Activated naive CD8-positive, alpha-beta T cell treated with anti-CD3 and anti-CD28 coated beads, Interleukin-2, amount 50 U/mL, for 24 hours (primary cell): ENCODE data around the gene ZNF385A.

Experiments
- ATAC-seq: fragments of 150-1000 bp; cut with Tn5 transposase; one replicate; pipeline ENCODE4 v1.10.0; 2021
- DNase-seq: peaks from one replicate; pipeline ENCODE4 v3.0.0; 2021
- H3K27ac Mint-ChIP-seq: one replicate; pipeline ENCODE4 v1.8.0; 2021; ENCODE audit warnings: mild to moderate bottlenecking, mixed read lengths
- H3K27me3 Mint-ChIP-seq: one replicate; pipeline ENCODE4 v1.8.0; 2021; ENCODE audit warnings: mixed read lengths
- H3K36me3 Mint-ChIP-seq: one replicate; pipeline ENCODE4 v1.8.0; 2021; ENCODE audit warnings: low read depth, mixed read lengths
- H3K4me1 Mint-ChIP-seq: one replicate; pipeline ENCODE4 v1.8.0; 2021; ENCODE audit warnings: mixed read lengths
- H3K4me3 Mint-ChIP-seq: one replicate; pipeline ENCODE4 v1.8.0; 2021; ENCODE audit warnings: mild to moderate bottlenecking, moderate library complexity, mixed read lengths
- H3K9me3 Mint-ChIP-seq: one replicate; pipeline ENCODE4 v1.8.0; 2021; ENCODE audit warnings: mixed read lengths

ZNF385A gene

GRCh38 chr12:54384591-54385041 lies at the start of gene ZNF385A:
ZNF385A (minus strand) TSS chr12:54384733; CDS start chr12:54384514, 219 bp downstream.
- H3K36me3 Mint-ChIP-seq = no peaks in the 10 kb centered on the region
- H3K27ac Mint-ChIP-seq = peak within 1 kb of the TSS; percentile 20
- H3K4me3 Mint-ChIP-seq = no peak within 1 kb of the TSS
- peaks cover 32% of the 10 kb centered on the region for H3K4me1 Mint-ChIP-seq
- no peaks in the 10 kb centered on the region for H3K27me3 Mint-ChIP-seq
- H3K9me3 Mint-ChIP-seq = no peaks in the 10 kb centered on the region
- no peak for ATAC-seq
- no peak for DNase-seq

DNA sequence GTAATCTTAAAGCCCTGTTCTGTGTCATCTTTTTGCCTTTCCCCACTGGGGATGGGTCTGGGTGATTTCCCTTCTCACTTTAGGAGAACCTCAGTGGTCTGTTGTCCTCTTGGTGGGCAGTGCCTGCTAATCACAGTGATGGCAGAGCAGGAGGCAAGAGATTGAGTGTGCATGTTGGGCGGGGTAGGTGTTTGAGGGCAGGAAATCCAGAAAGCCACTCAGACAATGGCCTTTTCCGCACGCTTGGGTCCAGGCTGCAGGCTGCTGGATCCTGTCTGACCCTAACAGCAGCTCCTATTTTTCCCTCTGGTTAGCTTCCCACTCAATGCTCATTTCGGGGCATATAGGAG lies 48.3 kb upstream of the ZNF385A start:
- H3K4me1 Mint-ChIP-seq = peaks cover 31% of the 10 kb centered on the region
- H3K4me3 Mint-ChIP-seq = no peak overlapping the region
- DNase-seq = no peak
- H3K27ac Mint-ChIP-seq = peak overlapping the region; percentile 27
- peak; percentile 29 for ATAC-seq
- H3K36me3 Mint-ChIP-seq = no peaks in the 10 kb centered on the region
- no peaks in the 10 kb centered on the region for H3K27me3 Mint-ChIP-seq
- no peaks in the 10 kb centered on the region for H3K9me3 Mint-ChIP-seq

DNA sequence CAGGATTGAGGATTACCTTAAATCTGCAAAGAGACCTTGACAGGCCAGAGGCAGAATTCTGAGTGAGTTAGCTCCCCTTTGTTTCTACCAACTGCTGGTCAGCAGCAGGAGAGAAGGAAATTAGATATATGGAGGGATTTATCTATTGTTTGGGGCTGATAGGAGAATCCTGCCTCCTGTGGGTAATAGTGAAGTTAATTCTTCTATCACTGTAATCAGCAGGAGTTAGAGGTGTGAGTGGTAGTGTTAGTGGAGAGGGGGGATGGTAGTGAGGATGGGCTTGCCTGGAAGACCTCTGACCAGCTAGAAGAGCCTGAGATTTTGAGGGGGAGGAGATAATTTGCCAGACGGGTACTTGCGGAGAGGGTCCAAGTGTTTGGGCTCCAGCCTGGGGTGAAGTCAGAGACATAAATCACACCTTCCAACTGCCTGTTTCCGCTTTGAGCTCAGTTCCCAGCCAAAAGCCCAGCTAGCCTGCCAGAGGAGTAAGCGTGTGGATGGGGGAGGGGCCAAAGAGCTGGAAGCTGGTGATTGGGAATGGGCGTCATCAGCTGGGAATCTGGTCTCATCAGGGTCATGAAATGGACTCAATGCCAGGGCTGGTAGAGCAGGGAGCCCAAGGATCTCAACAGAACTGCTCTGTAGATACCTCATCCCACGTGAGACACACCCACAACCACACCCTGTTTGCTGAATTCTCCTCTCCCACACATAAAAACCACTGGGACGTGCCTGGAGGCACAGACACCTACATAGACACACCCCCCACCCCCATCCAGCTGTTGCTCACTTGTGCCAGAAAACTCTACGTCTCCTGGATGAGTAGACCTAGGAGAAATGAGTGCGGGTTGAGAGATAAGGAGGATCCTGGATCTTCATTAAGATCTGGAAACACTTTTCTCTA lies 47.6 kb upstream of the ZNF385A start:
- H3K4me3 Mint-ChIP-seq = peak overlapping the region; percentile 21
- H3K27ac Mint-ChIP-seq = peak overlapping the region; percentile 27
- DNase-seq = peak; percentile 53
- peaks cover 27% of the 10 kb centered on the region for H3K4me1 Mint-ChIP-seq
- no peaks in the 10 kb centered on the region for H3K27me3 Mint-ChIP-seq
- no peaks in the 10 kb centered on the region for H3K9me3 Mint-ChIP-seq
- peak; percentile 48 for ATAC-seq
- H3K36me3 Mint-ChIP-seq = no peaks in the 10 kb centered on the region

DNA sequence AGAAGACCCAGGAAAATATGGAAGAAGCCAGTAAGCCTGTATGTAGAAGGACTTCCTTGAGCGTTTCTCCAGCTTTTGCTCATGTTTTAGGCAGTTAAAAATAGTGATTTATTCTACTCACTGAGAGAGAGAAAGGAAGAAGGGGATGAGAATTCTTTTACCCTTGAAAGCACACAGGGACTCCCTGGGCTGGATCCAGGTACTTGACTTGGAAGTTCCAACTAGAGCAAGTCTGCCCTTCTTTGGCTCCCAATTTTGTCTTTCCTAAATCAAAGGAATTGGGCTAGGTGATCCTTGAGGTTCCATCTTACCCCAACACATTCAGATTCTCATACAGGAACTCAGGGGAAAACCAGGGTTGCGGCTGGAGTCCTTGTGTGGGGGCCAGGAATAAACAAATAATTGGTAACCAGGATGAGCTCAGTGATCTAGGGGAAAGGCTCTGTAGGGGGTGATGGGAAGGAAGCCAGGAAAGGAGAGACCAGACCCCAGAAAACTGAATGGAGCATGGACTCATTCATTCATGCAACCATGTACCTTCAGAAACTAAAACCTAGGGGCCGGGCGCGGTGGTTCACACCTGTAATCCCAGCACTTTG lies 46.0 kb upstream of the ZNF385A start:
- ATAC-seq (no peak), DNase-seq (no peak)
- no peaks in the 10 kb centered on the region for H3K9me3 Mint-ChIP-seq
- peaks cover 27% of the 10 kb centered on the region for H3K4me1 Mint-ChIP-seq
- H3K4me3 Mint-ChIP-seq = no peak overlapping the region
- H3K27me3 Mint-ChIP-seq = no peaks in the 10 kb centered on the region
- H3K36me3 Mint-ChIP-seq = no peaks in the 10 kb centered on the region
- H3K27ac Mint-ChIP-seq = no peak overlapping the region

DNA sequence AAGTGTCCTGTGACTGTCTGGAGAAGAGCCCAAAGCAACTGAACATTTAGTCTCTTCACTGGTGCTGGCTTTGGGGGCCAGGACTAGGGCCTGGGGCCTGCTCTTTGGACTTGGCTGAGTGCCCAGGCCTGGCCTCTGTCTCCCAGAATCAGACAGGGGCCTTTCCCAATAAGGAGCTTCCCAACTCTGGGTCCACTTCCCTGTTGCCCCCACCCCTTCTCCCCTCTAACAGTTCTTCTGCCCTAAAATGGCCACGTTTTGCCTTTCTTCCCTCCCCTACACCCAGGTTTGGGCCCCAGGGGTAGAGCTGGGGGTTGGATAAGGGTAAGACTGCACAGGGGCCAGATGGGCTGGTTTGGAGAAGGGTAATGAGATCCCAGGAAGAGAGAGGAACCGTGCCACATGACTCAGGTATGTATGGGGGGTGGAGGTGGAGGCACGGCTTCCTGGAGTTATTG lies 44.5 kb upstream of the ZNF385A start:
- no peak overlapping the region for H3K27ac Mint-ChIP-seq
- peaks cover 30% of the 10 kb centered on the region for H3K4me1 Mint-ChIP-seq
- H3K9me3 Mint-ChIP-seq = no peaks in the 10 kb centered on the region
- H3K36me3 Mint-ChIP-seq = no peaks in the 10 kb centered on the region
- DNase-seq = no peak
- ATAC-seq = no peak
- H3K4me3 Mint-ChIP-seq = no peak overlapping the region
- no peaks in the 10 kb centered on the region for H3K27me3 Mint-ChIP-seq

GRCh38 chr12:54428050-54429013 lies 43.8 kb upstream of the ZNF385A start:
- Mint-ChIP-seq H3K27ac (no peak overlapping the region), H3K9me3 (no peaks in the 10 kb centered on the region), H3K36me3 (no peaks in the 10 kb centered on the region), H3K4me1 (peaks cover 30% of the 10 kb centered on the region), H3K4me3 (no peak overlapping the region), H3K27me3 (no peaks in the 10 kb centered on the region)
- ATAC-seq (peak; percentile 45), DNase-seq (no peak)

GRCh38 chr12:54427106-54427505 lies 42.6 kb upstream of the ZNF385A start:
- no peak for ATAC-seq
- H3K27ac Mint-ChIP-seq = no peak overlapping the region
- no peaks in the 10 kb centered on the region for H3K36me3 Mint-ChIP-seq
- peaks cover 24% of the 10 kb centered on the region for H3K4me1 Mint-ChIP-seq
- DNase-seq = no peak
- H3K27me3 Mint-ChIP-seq = no peaks in the 10 kb centered on the region
- no peaks in the 10 kb centered on the region for H3K9me3 Mint-ChIP-seq
- H3K4me3 Mint-ChIP-seq = no peak overlapping the region

DNA sequence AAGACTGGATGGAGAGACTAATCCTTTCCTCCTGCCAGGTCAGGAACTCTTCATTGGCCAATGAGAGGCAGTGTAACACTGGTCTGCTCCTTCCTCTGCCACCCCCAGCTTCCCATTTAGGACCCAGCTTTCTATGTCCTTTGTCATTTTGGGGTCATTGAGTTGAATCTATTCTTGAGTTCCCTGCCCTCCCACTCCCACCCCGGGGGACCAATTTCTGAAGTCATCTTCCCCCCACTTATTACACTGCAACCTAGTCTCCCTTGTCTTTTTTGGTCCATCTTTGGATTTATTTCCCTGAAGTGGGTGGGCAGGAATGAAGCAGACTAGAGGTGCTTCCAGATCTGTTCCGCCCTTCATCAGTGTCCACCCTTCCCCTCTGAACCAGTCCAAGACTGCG lies 42.2 kb upstream of the ZNF385A start:
- Mint-ChIP-seq H3K9me3 (no peaks in the 10 kb centered on the region), H3K4me3 (no peak overlapping the region), H3K27me3 (no peaks in the 10 kb centered on the region), H3K4me1 (peaks cover 20% of the 10 kb centered on the region), H3K27ac (no peak overlapping the region), H3K36me3 (no peaks in the 10 kb centered on the region)
- no peak for ATAC-seq
- no peak for DNase-seq

DNA sequence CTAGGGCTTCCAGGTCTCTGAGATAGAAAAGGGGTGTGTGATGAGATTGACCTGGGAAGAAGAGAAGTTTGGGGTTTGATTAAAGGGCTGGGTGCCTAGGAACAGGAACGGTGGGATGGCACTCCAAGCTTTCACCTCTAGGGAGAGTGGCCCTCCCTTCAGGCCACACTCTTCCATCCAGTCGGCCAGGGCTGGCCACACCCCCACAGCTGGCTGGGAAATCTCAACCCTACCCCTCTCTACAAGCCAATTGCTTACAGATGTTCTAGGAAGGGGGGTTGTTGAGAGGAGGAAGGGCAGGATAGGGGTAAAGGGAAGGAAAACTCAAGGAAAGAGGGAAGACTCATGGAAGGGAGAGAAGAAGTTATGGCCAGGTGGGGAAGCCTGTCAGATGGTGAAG lies 41.2 kb upstream of the ZNF385A start:
- H3K4me1 Mint-ChIP-seq = peaks cover 22% of the 10 kb centered on the region
- DNase-seq = no peak

GRCh38 chr12:54424224-54424623 lies 39.7 kb upstream of the ZNF385A start:
- Mint-ChIP-seq H3K27me3 (no peaks in the 10 kb centered on the region), H3K27ac (no peak overlapping the region), H3K9me3 (no peaks in the 10 kb centered on the region), H3K4me1 (peaks cover 36% of the 10 kb centered on the region), H3K4me3 (no peak overlapping the region), H3K36me3 (no peaks in the 10 kb centered on the region)
- ATAC-seq = no peak
- no peak for DNase-seq

More for the DNA sequence above, 41.2 kb upstream of the ZNF385A start:
- H3K27me3 Mint-ChIP-seq = no peaks in the 10 kb centered on the region
- ATAC-seq = no peak
- H3K27ac Mint-ChIP-seq = no peak overlapping the region
- H3K9me3 Mint-ChIP-seq = no peaks in the 10 kb centered on the region
- H3K4me3 Mint-ChIP-seq = no peak overlapping the region
- no peaks in the 10 kb centered on the region for H3K36me3 Mint-ChIP-seq

- Mint-ChIP-seq H3K27me3 (no peaks in the 10 kb centered on the region), H3K9me3 (no peaks in the 10 kb centered on the region), H3K36me3 (no peaks in the 10 kb centered on the region), H3K4me3 (no peak overlapping the region), H3K27ac (no peak overlapping the region), H3K4me1 (peaks cover 35% of the 10 kb centered on the region)
- no peak for ATAC-seq
- no peak for DNase-seq
These were observed 39.2 kb upstream of the ZNF385A start for GRCh38 chr12:54423816-54424150.

DNA sequence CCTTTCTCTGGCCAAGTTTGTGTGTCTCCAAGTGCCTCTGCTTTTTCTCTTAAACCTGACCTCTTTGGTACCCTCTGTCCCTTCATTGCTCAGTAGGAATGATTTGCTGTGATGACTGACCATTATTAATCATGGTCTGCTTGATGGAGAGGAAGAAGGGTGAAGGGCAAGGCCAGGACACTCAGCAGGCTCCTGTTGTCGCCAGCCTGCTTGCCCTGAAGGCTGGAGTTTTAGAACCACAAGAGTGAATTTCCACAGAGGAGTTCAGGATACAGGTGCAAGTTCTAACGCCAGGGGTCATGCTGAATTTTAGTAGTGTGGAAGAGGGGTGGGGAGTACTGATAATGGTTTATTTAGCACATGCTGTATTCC lies 37.3 kb upstream of the ZNF385A start:
- H3K4me3 Mint-ChIP-seq = no peak overlapping the region
- ATAC-seq (no peak), DNase-seq (no peak)
- no peak overlapping the region for H3K27ac Mint-ChIP-seq
- no peaks in the 10 kb centered on the region for H3K27me3 Mint-ChIP-seq
- H3K4me1 Mint-ChIP-seq = peaks cover 39% of the 10 kb centered on the region
- H3K9me3 Mint-ChIP-seq = no peaks in the 10 kb centered on the region
- H3K36me3 Mint-ChIP-seq = no peaks in the 10 kb centered on the region

- H3K36me3 Mint-ChIP-seq = no peaks in the 10 kb centered on the region
- no peaks in the 10 kb centered on the region for H3K9me3 Mint-ChIP-seq
- no peaks in the 10 kb centered on the region for H3K27me3 Mint-ChIP-seq
- H3K4me1 Mint-ChIP-seq = peaks cover 44% of the 10 kb centered on the region
- ATAC-seq (no peak), DNase-seq (no peak)
- H3K27ac Mint-ChIP-seq = no peak overlapping the region
- no peak overlapping the region for H3K4me3 Mint-ChIP-seq
These were observed 36.8 kb upstream of the ZNF385A start for GRCh38 chr12:54421175-54421878.

GRCh38 chr12:54420766-54421144 lies 36.2 kb upstream of the ZNF385A start:
- no peak for ATAC-seq
- H3K36me3 Mint-ChIP-seq = no peaks in the 10 kb centered on the region

More at GRCh38 chr12:54420766-54421144, 36.2 kb upstream of the ZNF385A start:
- peaks cover 48% of the 10 kb centered on the region for H3K4me1 Mint-ChIP-seq
- H3K27me3 Mint-ChIP-seq = no peaks in the 10 kb centered on the region
- H3K9me3 Mint-ChIP-seq = no peaks in the 10 kb centered on the region
- H3K27ac Mint-ChIP-seq = no peak overlapping the region
- H3K4me3 Mint-ChIP-seq = no peak overlapping the region
- DNase-seq = no peak
